IPS DF 19.7 (cell line): ENCODE data around the gene MEG3.

Experiments
- DNase-seq: peaks from one replicate; pipeline ENCODE4 v3.0.0-alpha.2; 2013; ENCODE audit warnings: low read depth, low spot score

MEG3 gene

GRCh38 chr14:100825713-100826331 is at the start of gene MEG3:
MEG3 (plus strand) TSS chr14:100826118.
- no peak for DNase-seq

- DNase-seq = no peak
Observed at GRCh38 chr14:100776681-100777365, 49.1 kb upstream of the MEG3 start.

GRCh38 chr14:100777366-100777817 is 48.5 kb upstream of the MEG3 start:
- DNase-seq = no peak

- no peak for DNase-seq
Observed at GRCh38 chr14:100777818-100778525, 47.9 kb upstream of the MEG3 start.

GRCh38 chr14:100778526-100778882 is 47.4 kb upstream of the MEG3 start:
- DNase-seq = no peak

GRCh38 chr14:100778951-100779690 is 46.8 kb upstream of the MEG3 start:
- no peak for DNase-seq

GRCh38 chr14:100779691-100780080 is 46.2 kb upstream of the MEG3 start:
- DNase-seq = no peak

GRCh38 chr14:100780246-100780645 is 45.7 kb upstream of the MEG3 start:
- no peak for DNase-seq

GRCh38 chr14:100780646-100781355 is 45.1 kb upstream of the MEG3 start:
- no peak for DNase-seq

GRCh38 chr14:100781952-100782351 is 44.0 kb upstream of the MEG3 start:
- no peak for DNase-seq

- DNase-seq = no peak
Observed at GRCh38 chr14:100782516-100783320, 43.2 kb upstream of the MEG3 start.

- no peak for DNase-seq
Observed at GRCh38 chr14:100783630-100784370, 42.1 kb upstream of the MEG3 start.

- DNase-seq = no peak
Observed at GRCh38 chr14:100784523-100785337, 41.2 kb upstream of the MEG3 start.

GRCh38 chr14:100785338-100785615 is 40.6 kb upstream of the MEG3 start:
- DNase-seq = no peak

- no peak for DNase-seq
Observed at GRCh38 chr14:100785626-100786025, 40.3 kb upstream of the MEG3 start.

GRCh38 chr14:100786131-100786530 is 39.8 kb upstream of the MEG3 start:
- no peak for DNase-seq

GRCh38 chr14:100786576-100787219 is 39.2 kb upstream of the MEG3 start:
- no peak for DNase-seq

GRCh38 chr14:100787659-100788058 is 38.3 kb upstream of the MEG3 start:
- no peak for DNase-seq

GRCh38 chr14:100788517-100788916 is 37.4 kb upstream of the MEG3 start:
- DNase-seq = no peak
